DND-41 (cell line): ENCODE results near the gene TM7SF3.

Experiments used
- CTCF ChIP-seq: IDR thresholded peaks from 2 replicates; pipeline ENCODE4 v1.5.1; 2012; ENCODE audit warnings: borderline replicate concordance, low read length, moderate library complexity, mild to moderate bottlenecking; ENCODE audit not compliant: poor library complexity, severe bottlenecking; ENCODE audit errors: extremely low read depth
- EZH2 ChIP-seq: IDR thresholded peaks from 3 replicates; pipeline ENCODE4 v1.6.1; 2012; ENCODE audit warnings: borderline replicate concordance, low read depth, mild to moderate bottlenecking, moderate library complexity, low read length, inconsistent platforms; ENCODE audit not compliant: severe bottlenecking

- TF ChIP-seq CTCF (no peak), EZH2 (no peak)
Observed at GRCh38 chr12:26938701-26939062, 75.5 kb downstream of the TM7SF3 start.
